Esophagus squamous epithelium (tissue), 5 donors: ENCODE measurements around the gene GNG14. TPM values are rescaled to one million over a fixed set of nuclear protein-coding genes. Genes with fewer than 3 reads are reported as not detected.

Experiments
- DNase-seq: peaks from one replicate; lab custom pipeline; 2025; lab: John Stamatoyannopoulos, UW
- H3K27ac ChIP-seq, 4 donors: fragments of 200-600 bp; sonication (generic); one replicate each; pipeline ENCODE4 v1.5.1; 2016 to 2019; ENCODE audit warnings: mild to moderate bottlenecking in 1 of 4
- H3K27me3 ChIP-seq, 4 donors: fragments of 200-600 bp; sonication (generic); 1 replicate in 3 of 4; 2 replicates in 1 of 4; pipeline versions ENCODE4 v1.5.1 to v1.6.0; 2017 to 2021; ENCODE audit warnings: antibody characterized with exemption in 1 of 4
- H3K36me3 ChIP-seq, 3 donors: fragments of 200-600 bp; sonication (generic); one replicate each; pipeline ENCODE4 v1.5.1; 2016 to 2019
- H3K4me1 ChIP-seq, 3 donors: fragments of 200-600 bp; sonication (generic); one replicate each; pipeline ENCODE4 v1.5.1; 2017 to 2019
- H3K4me3 ChIP-seq, 4 donors: fragments of 200-600 bp; sonication (generic); 1 replicate in 3 of 4; 2 replicates in 1 of 4; pipeline ENCODE4 v1.5.1; 2016 to 2019; ENCODE audit warnings: mild to moderate bottlenecking in 2 of 4, moderate library complexity in 1 of 4
- H3K9me3 ChIP-seq, 3 donors: fragments of 200-600 bp; sonication (generic); one replicate each; pipeline ENCODE4 v1.5.1; 2016 to 2019
- CTCF ChIP-seq, 6 experiments: fragments of 450-650 bp in 4 of 6; fragments of 200-600 bp in 2 of 6; sonication (generic) in 2 of 6; IDR thresholded peaks; one replicate each; pipeline ENCODE4 v1.5.1; 2016 to 2019; ENCODE audit warnings: antibody characterized with exemption in 6 of 6, mild to moderate bottlenecking in 4 of 6, moderate library complexity in 4 of 6
- POLR2A ChIP-seq, 4 donors: fragments of 450-650 bp; IDR thresholded peaks; one replicate each; pipeline ENCODE4 v1.6.1; 2017; ENCODE audit warnings: antibody characterized with exemption in 4 of 4, mild to moderate bottlenecking in 4 of 4, moderate library complexity in 3 of 4
- WGBS, 2 donors: methylation state at CpG; one replicate each; pipeline ENCODE4 v1.1.5; 2018; 5-methylcytosine and 5-hydroxymethylcytosine counted together
- intact Hi-C: fragments of 100-400 bp; cut with DNase I; formaldehyde crosslinking; loops from one replicate; pipeline ENCODE4 v1.15.0; 2022
- total RNA-seq, 4 donors: library from RNA; depleted of rRNA; stranded (reverse); fragments of >200 nt; gene quantifications; one replicate each; pipeline ENCODE4 v1.1.0, GENCODE V29; 2016
- donor health status: DM: yes; HTN: yes; CAD: no.

GNG14 gene
- total RNA-seq, 4 donors from 2014 or later, result not detected

GRCh38 chr19:12669270-12670158, 18.3 kb upstream of the GNG14 start:
- peak overlapping the region; percentile 85 to 99 (median 96) for H3K27ac ChIP-seq
- H3K4me3 ChIP-seq, result peak overlapping the region; percentile 58 to 95 (median 85)
- intact Hi-C loops, result loop anchor here (5.0 kb wide), 1 partner anchor 107 kb away; no protein-coding TSS in a partner anchor
- TF ChIP-seq POLR2A (IDR thresholded peaks at IDR 0.05), result no peak
- peak in 1 of 6 experiments; percentile 26 for TF ChIP-seq CTCF (IDR thresholded peaks at IDR 0.05)
- no peaks in the 10 kb centered on the region for H3K9me3 ChIP-seq
- H3K36me3 ChIP-seq, result peaks cover 8 to 47% (median 25%) of the 10 kb centered on the region in 3 donors
- peaks cover 30 to 57% (median 38%) of the 10 kb centered on the region in 3 donors for H3K4me1 ChIP-seq
- no peak for DNase-seq
- WGBS, 2 donors, result 0% methylated on average over 12 to 27 of the region's 64 CpGs
- H3K27me3 ChIP-seq, result no peaks in the 10 kb centered on the region

- Histone ChIP-seq H3K9me3 (no peaks in the 10 kb centered on the region), H3K27me3 (no peaks in the 10 kb centered on the region), H3K4me1 (peaks cover 30 to 49% (median 37%) of the 10 kb centered on the region in 3 donors), H3K4me3 (peak overlapping the region; percentile 58 to 95 (median 85)), H3K36me3 (peaks cover 11 to 47% (median 32%) of the 10 kb centered on the region in 3 donors), H3K27ac (peak overlapping the region; percentile 85 to 99 (median 96))
- intact Hi-C loops, result loop anchor here (5.0 kb wide), 1 partner anchor 108 kb away; no protein-coding TSS in a partner anchor
- no peak for DNase-seq
- WGBS, 2 donors, result 46 to 48% methylated on average over 12 to 16 of the region's 26 CpGs
- TF ChIP-seq CTCF (IDR thresholded peaks at IDR 0.05), result no peak
- no peak for TF ChIP-seq POLR2A (IDR thresholded peaks at IDR 0.05)
Measured at GRCh38 chr19:12670159-12670928, 17.5 kb upstream of the GNG14 start.

- Histone ChIP-seq H3K4me1 (peaks cover 20 to 37% (median 27%) of the 10 kb centered on the region in 3 donors), H3K27me3 (no peaks in the 10 kb centered on the region), H3K36me3 (peaks cover 24 to 67% (median 48%) of the 10 kb centered on the region in 3 donors), H3K4me3 (no peak overlapping the region), H3K27ac (no peak overlapping the region), H3K9me3 (no peaks in the 10 kb centered on the region)
- intact Hi-C loops, result loop anchor here (5.0 kb wide), 1 partner anchor 110 kb away; no protein-coding TSS in a partner anchor
- 82 to 93% methylated on average over 5 to 10 of the region's 10 CpGs for WGBS, 2 donors
- TF ChIP-seq POLR2A (IDR thresholded peaks at IDR 0.05) (no peak), CTCF (IDR thresholded peaks at IDR 0.05) (no peak)
- DNase-seq, result no peak
Measured at GRCh38 chr19:12672744-12673143, 15.1 kb upstream of the GNG14 start.

GRCh38 chr19:12675399-12675798, 12.4 kb upstream of the GNG14 start:
- DNase-seq, result no peak
- H3K36me3 ChIP-seq, result peaks cover 40 to 88% (median 62%) of the 10 kb centered on the region in 3 donors
- intact Hi-C loops, result no loop called here
- no peak for TF ChIP-seq CTCF (IDR thresholded peaks at IDR 0.05)
- TF ChIP-seq POLR2A (IDR thresholded peaks at IDR 0.05), result no peak
- no peak overlapping the region for H3K27ac ChIP-seq
- 81 to 94% methylated on average over 3 of the region's 10 CpGs for WGBS, 2 donors
- H3K4me1 ChIP-seq, result peaks cover 5 to 28% (median 18%) of the 10 kb centered on the region in 3 donors
- H3K9me3 ChIP-seq, result no peaks in the 10 kb centered on the region
- no peaks in the 10 kb centered on the region for H3K27me3 ChIP-seq
- H3K4me3 ChIP-seq, result no peak overlapping the region
